Osteoblast (primary cell): ENCODE measurements around the gene HCFC1. TPM values are rescaled to one million over a fixed set of nuclear protein-coding genes. Genes with fewer than 3 reads are reported as not detected.

Source experiments
- DNase-seq: peaks from one replicate; pipeline ENCODE4 v3.0.0; 2011; ENCODE audit warnings: low spot score, mixed read lengths; ENCODE audit not compliant: insufficient read length; ENCODE audit errors: missing footprints
- H2AFZ ChIP-seq: 2 replicates; pipeline ENCODE4 v1.6.0; 2011; ENCODE audit warnings: mild to moderate bottlenecking, low read length
- H3K27ac ChIP-seq: 2 replicates; pipeline ENCODE4 v1.5.1; 2011; ENCODE audit warnings: mild to moderate bottlenecking, low read depth, low read length, moderate library complexity
- H3K27me3 ChIP-seq: 2 replicates; pipeline ENCODE4 v1.6.0; 2012; ENCODE audit warnings: mild to moderate bottlenecking, control low read depth, inconsistent platforms, low read length, moderate library complexity; ENCODE audit not compliant: insufficient read depth
- H3K36me3 ChIP-seq: 2 replicates; pipeline ENCODE4 v1.5.1; 2011; ENCODE audit warnings: mild to moderate bottlenecking, low read length, control low read depth, moderate library complexity; ENCODE audit not compliant: insufficient read depth
- H3K4me1 ChIP-seq: 2 replicates; pipeline ENCODE4 v1.5.1; 2011; ENCODE audit warnings: mild to moderate bottlenecking, low read length, control low read depth, moderate library complexity; ENCODE audit not compliant: insufficient read depth
- H3K4me2 ChIP-seq: 2 replicates; pipeline ENCODE4 v1.6.0; 2011; ENCODE audit warnings: mild to moderate bottlenecking, low read length; ENCODE audit not compliant: insufficient read depth
- H3K4me3 ChIP-seq: fragments of 200-600 bp; sonication (generic); 3 replicates; pipeline ENCODE4 v1.5.1; 2012; ENCODE audit warnings: mild to moderate bottlenecking, low read length, inconsistent platforms; ENCODE audit not compliant: insufficient read depth
- H3K79me2 ChIP-seq: 2 replicates; pipeline ENCODE4 v1.6.0; 2012; ENCODE audit warnings: mild to moderate bottlenecking, low read length, control low read depth, inconsistent platforms; ENCODE audit not compliant: insufficient read depth
- H3K9me3 ChIP-seq: 2 replicates; pipeline ENCODE4 v1.5.1; 2011; ENCODE audit warnings: low read depth, low read length, control low read depth
- H4K20me1 ChIP-seq: 2 replicates; pipeline ENCODE4 v1.6.0; 2012; ENCODE audit warnings: mild to moderate bottlenecking, low read length, control low read depth; ENCODE audit not compliant: insufficient read depth
- total RNA-seq: library from RNA; depleted of rRNA; stranded (reverse); fragments of >200 nt; gene quantifications from 2 replicates; pipeline ENCODE4 v1.2.3, GENCODE V29; 2012
- TF ChIP-seq, protein P1 (sequence below): IDR thresholded peaks from 2 replicates; pipeline ENCODE4 v1.5.1; 2011; ENCODE audit warnings: mild to moderate bottlenecking, low read depth, low read length, moderate library complexity; ENCODE audit errors: extremely low read depth

Gene HCFC1
- total RNA-seq, 1 donor, result 24.6 TPM

DNA sequence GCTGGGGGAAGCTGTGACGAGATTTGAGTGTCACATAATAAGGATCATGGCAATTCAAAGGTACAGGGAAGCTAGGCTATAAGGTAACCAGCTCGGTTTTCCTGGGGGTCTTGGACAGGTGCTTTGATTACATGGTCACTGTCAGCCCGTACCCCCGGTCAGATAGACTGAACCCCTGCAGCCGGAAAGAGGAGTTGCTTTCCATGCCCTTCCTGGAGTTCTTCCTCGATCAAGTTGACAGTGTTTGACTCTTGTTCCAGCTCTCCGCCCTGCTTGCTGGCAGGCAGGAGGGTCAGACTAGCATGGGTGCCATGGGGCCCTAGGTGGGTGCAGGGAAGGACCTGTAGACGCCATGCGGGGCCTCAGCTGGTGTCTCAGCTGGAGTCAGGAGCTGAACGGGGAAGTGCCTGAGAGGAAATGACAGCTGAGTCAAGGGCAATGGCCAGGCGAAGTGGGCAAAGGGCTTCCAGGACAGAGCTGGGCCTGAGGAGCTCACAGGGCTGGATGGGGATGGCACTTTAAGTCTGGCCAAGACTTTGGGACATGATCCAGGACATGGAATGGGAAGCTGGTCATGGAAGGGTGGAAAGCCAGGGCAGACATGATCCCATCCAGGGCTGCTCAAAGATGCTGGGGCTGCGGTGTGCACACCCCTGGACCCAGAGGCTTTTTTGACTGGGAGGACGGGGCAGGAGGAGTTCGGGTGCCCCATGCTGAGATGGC is 2.5 kb upstream of the HCFC1 start:
- Histone ChIP-seq H3K27ac (no peak overlapping the region), H3K36me3 (no peaks in the 10 kb centered on the region)

DNA sequence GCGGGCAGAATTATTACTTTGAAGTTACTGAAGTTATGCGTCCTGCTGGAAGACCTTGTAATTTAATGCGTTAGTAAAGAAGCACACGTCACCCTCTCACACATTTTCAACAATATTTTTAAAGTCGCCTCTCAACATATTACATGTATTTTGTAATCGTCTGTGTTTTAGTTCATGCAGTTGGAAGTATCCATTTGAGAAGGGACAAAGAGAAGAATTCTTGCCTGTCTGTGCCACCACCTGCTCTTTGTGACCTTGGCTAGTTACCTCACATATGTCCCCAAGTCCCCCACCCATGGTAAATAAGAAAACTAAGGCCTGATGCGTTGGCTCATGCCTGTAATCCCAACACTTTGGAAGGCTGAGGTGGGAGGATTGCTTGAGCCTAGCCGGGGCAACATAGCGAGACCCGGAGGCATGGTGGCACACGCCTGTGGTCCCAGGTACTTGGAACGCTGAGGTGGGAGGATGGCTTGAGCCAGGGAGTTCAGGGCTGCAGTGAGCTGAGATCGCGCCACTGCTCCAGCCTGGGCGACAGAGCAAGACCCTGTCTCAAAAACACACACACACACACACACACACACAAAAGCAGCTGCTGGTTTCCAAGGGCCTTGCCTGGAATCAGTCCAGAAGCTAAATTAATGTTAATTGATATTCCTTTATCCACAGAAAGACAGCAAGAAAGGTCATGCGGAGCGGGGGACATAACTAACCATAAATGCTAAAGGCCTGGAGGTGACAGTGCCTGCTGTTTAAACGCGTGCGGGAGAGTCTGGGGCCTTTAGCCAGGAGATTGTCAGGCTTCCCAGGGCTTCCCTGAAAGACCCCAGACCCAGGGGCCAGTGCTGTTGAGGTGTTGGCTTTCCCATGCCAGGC is 1.7 kb upstream of the HCFC1 start:
- H3K4me3 ChIP-seq, result peak overlapping the region; percentile 99
- peaks cover 40% of the 10 kb centered on the region for H3K79me2 ChIP-seq
- no peaks in the 10 kb centered on the region for H3K9me3 ChIP-seq
- H3K4me1 ChIP-seq, result peaks cover 23% of the 10 kb centered on the region
- H3K36me3 ChIP-seq, result peaks cover 2% of the 10 kb centered on the region
- H3K27me3 ChIP-seq, result no peaks in the 10 kb centered on the region
- TF ChIP-seq, protein P1, sequence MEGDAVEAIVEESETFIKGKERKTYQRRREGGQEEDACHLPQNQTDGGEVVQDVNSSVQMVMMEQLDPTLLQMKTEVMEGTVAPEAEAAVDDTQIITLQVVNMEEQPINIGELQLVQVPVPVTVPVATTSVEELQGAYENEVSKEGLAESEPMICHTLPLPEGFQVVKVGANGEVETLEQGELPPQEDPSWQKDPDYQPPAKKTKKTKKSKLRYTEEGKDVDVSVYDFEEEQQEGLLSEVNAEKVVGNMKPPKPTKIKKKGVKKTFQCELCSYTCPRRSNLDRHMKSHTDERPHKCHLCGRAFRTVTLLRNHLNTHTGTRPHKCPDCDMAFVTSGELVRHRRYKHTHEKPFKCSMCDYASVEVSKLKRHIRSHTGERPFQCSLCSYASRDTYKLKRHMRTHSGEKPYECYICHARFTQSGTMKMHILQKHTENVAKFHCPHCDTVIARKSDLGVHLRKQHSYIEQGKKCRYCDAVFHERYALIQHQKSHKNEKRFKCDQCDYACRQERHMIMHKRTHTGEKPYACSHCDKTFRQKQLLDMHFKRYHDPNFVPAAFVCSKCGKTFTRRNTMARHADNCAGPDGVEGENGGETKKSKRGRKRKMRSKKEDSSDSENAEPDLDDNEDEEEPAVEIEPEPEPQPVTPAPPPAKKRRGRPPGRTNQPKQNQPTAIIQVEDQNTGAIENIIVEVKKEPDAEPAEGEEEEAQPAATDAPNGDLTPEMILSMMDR, result no peak
- DNase-seq, result peak; percentile 72
- peaks cover 18% of the 10 kb centered on the region for H4K20me1 ChIP-seq
- peak overlapping the region; percentile 99 for H3K27ac ChIP-seq
- peak overlapping the region; percentile 85 for H3K4me2 ChIP-seq
- H2AFZ ChIP-seq, result peak overlapping the region; percentile 81

More for the DNA sequence above, 2.5 kb upstream of the HCFC1 start:
- H3K4me1 ChIP-seq, result peaks cover 15% of the 10 kb centered on the region
- H2AFZ ChIP-seq, result no peak overlapping the region
- H3K27me3 ChIP-seq, result no peaks in the 10 kb centered on the region
- peak overlapping the region; percentile 85 for H3K4me2 ChIP-seq
- H4K20me1 ChIP-seq, result peaks cover 10% of the 10 kb centered on the region
- TF ChIP-seq, protein P1, result no peak
- H3K9me3 ChIP-seq, result no peaks in the 10 kb centered on the region
- peaks cover 32% of the 10 kb centered on the region for H3K79me2 ChIP-seq
- H3K4me3 ChIP-seq, result peak overlapping the region; percentile 99
- DNase-seq, result peak; percentile 76

DNA sequence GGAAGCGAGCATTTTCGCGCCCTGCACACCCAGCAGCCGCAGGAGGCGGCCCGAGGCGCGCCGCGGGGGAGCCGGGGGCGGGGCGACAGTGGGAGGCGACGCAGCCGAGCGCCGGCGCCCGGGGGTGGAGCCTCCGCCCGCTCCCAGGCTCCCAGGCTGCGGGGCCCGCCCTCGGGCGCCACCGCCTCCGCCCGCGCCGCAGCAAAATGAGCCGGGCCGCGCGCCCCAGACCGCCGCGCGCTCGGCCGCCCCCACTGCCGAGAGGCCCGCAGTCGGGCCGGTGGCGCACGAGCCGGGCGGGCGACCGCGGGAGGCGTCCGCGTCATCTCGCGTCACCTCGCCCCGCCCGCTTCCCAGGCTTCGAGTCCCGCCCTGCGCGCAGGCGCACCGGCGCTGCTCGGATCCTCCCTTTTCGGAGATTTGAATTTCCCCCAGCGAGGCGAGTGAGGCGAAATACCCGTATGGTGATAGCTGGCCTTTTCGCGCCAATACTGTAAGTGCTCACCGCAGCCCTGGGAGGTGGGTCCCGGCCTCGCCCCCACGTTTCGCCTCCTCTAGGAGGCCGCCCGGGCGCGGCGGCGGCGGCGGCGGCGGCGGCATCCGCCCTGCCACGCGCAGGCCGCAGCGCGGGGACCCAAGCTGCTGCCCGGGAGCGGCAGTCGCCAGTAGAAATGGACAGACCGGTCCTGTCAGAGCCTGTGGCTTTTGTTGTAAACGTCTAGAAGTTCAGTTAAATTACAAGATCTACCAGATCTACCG is 929 bp upstream of the HCFC1 start, which contains the start of gene TMEM187:
Gene TMEM187, plus strand, starts transcription at position 387 of the 759 bp plus-strand sequence. CDS start 9,309 bp downstream, outside the sequence.
- peak; percentile 100 for DNase-seq
- H3K4me1 ChIP-seq, result peaks cover 31% of the 10 kb centered on the region
- peak within 1 kb of the TSS; percentile 94 for H3K4me2 ChIP-seq
- no peaks in the 10 kb centered on the region for H3K27me3 ChIP-seq
- peaks cover 48% of the 10 kb centered on the region for H3K79me2 ChIP-seq
- H3K9me3 ChIP-seq, result no peaks in the 10 kb centered on the region
- TF ChIP-seq, protein P1, result no peak
- H2AFZ ChIP-seq, result peak within 1 kb of the TSS; percentile 98
- H4K20me1 ChIP-seq, result peaks cover 26% of the 10 kb centered on the region
- peak within 1 kb of the TSS; percentile 99 for H3K27ac ChIP-seq
- H3K36me3 ChIP-seq, result peaks cover 3% of the 10 kb centered on the region
- peak within 1 kb of the TSS; percentile 99 for H3K4me3 ChIP-seq
